Liver (tissue), 3 donors: Measurements from ENCODE around the gene ANKRD44.
"Not testable (repeated sequence)": the region's sequence is repeated elsewhere in the genome, so short reads cannot be mapped to it uniquely, and the experiment has no call there.

ENCODE experiments used
- CTCF ChIP-seq: fragments of 150-350 bp; IDR thresholded peaks from 2 replicates; pipeline ENCODE4 v1.5.1; 2017; ENCODE audit warnings: improper control_type of control experiment, low read depth, low read length; ENCODE audit not compliant: missing input control
- EGR1 ChIP-seq, 2 donors: IDR thresholded peaks; 2 replicates each; pipeline ENCODE4 v1.6.1; 2016 to 2018; ENCODE audit warnings: antibody characterized with exemption in 2 of 2, low read depth in 2 of 2
- FOXA1 ChIP-seq: IDR thresholded peaks from 2 replicates; pipeline ENCODE4 v1.6.1; 2016; ENCODE audit warnings: antibody characterized with exemption
- GABPA ChIP-seq, 2 donors: IDR thresholded peaks in 1 of 2; conservative IDR thresholded peaks in 1 of 2; 2 replicates each; pipeline ENCODE4 v1.6.1; 2016; ENCODE audit warnings: antibody characterized with exemption in 2 of 2, mild to moderate bottlenecking in 1 of 2, moderate library complexity in 1 of 2
- JUND ChIP-seq, 2 donors: IDR thresholded peaks; 2 replicates each; pipeline ENCODE4 v1.6.1; 2016; ENCODE audit warnings: antibody characterized with exemption in 2 of 2
- MAX ChIP-seq: IDR thresholded peaks from 2 replicates; pipeline ENCODE4 v1.6.1; 2016; ENCODE audit warnings: antibody characterized with exemption
- RAD21 ChIP-seq, 2 donors: IDR thresholded peaks; 2 replicates each; pipeline ENCODE4 v1.6.1; 2016; ENCODE audit warnings: antibody characterized with exemption in 2 of 2, mild to moderate bottlenecking in 2 of 2
- REST ChIP-seq: IDR thresholded peaks from 2 replicates; pipeline ENCODE4 v1.6.1; 2016; ENCODE audit warnings: antibody characterized with exemption, mild to moderate bottlenecking
- TAF1 ChIP-seq: conservative IDR thresholded peaks from 2 replicates; pipeline ENCODE4 v1.6.1; 2016; ENCODE audit warnings: antibody characterized with exemption, mild to moderate bottlenecking
- YY1 ChIP-seq: IDR thresholded peaks from 2 replicates; pipeline ENCODE4 v1.6.1; 2016; ENCODE audit warnings: antibody characterized with exemption, mild to moderate bottlenecking
- ZBTB33 ChIP-seq: IDR thresholded peaks from 2 replicates; pipeline ENCODE4 v1.6.1; 2016; ENCODE audit warnings: antibody characterized with exemption
- donor health status: healthy.
- donor health status: healthy.

- TF ChIP-seq CTCF; EGR1 (IDR thresholded peaks at IDR 0.05; ENCODE audit: low read depth in 2 of 2); GABPA (IDR thresholded peaks at IDR 0.05 in 1 of 2, conservative IDR thresholded peaks at IDR 0.05 in 1 of 2); MAX; YY1; RAD21 (IDR thresholded peaks at IDR 0.05); JUND (IDR thresholded peaks at IDR 0.05); TAF1; FOXA1; ZBTB33; REST: not testable (repeated sequence)
Observed at GRCh38 chr2:197240018-197240417, 70.6 kb downstream of the ANKRD44 start.
